BLaER1 treated with 17β-estradiol and CSF1 and Interleukin-3, amounts not matched to agents 10 nM and 100 nM (cell line): Measurements from ENCODE around the gene LRRIQ4.

Source experiments
- H3K27ac ChIP-seq, 11 experiments: shearing (Covaris generic); formaldehyde crosslinking; 2 replicates each; pipeline ENCODE4 v1.8.1; 2022
- H3K27me3 ChIP-seq, 11 experiments: shearing (Covaris generic); formaldehyde crosslinking; 2 replicates each; pipeline ENCODE4 v1.8.1; 2022
- H3K36me3 ChIP-seq, 11 experiments: shearing (Covaris generic); formaldehyde crosslinking; 2 replicates each; pipeline ENCODE4 v1.8.1; 2022
- H3K4me1 ChIP-seq, 10 experiments: shearing (Covaris generic); formaldehyde crosslinking; 2 replicates each; pipeline ENCODE4 v1.8.1; 2022
- H3K4me2 ChIP-seq, 11 experiments: shearing (Covaris generic); formaldehyde crosslinking; 2 replicates each; pipeline ENCODE4 v1.8.1; 2022
- H3K4me3 ChIP-seq, 10 experiments: shearing (Covaris generic); formaldehyde crosslinking; 2 replicates each; pipeline ENCODE4 v1.8.1; 2022
- H3K9ac ChIP-seq, 11 experiments: shearing (Covaris generic); formaldehyde crosslinking; 2 replicates each; pipeline ENCODE4 v1.8.1; 2022
- H3K9me3 ChIP-seq, 11 experiments: shearing (Covaris generic); formaldehyde crosslinking; replicated peaks in 1 of 11; 2 replicates each; pipeline ENCODE4 v1.8.1; 2022
- H4K20me1 ChIP-seq, 11 experiments: shearing (Covaris generic); formaldehyde crosslinking; 2 replicates each; pipeline ENCODE4 v1.8.1; 2022
- Cebpa-rat ChIP-seq, 11 experiments: shearing (Covaris generic); IDR thresholded peaks; 2 replicates each; pipeline ENCODE4 v1.8.1; 2022

LRRIQ4 gene

DNA sequence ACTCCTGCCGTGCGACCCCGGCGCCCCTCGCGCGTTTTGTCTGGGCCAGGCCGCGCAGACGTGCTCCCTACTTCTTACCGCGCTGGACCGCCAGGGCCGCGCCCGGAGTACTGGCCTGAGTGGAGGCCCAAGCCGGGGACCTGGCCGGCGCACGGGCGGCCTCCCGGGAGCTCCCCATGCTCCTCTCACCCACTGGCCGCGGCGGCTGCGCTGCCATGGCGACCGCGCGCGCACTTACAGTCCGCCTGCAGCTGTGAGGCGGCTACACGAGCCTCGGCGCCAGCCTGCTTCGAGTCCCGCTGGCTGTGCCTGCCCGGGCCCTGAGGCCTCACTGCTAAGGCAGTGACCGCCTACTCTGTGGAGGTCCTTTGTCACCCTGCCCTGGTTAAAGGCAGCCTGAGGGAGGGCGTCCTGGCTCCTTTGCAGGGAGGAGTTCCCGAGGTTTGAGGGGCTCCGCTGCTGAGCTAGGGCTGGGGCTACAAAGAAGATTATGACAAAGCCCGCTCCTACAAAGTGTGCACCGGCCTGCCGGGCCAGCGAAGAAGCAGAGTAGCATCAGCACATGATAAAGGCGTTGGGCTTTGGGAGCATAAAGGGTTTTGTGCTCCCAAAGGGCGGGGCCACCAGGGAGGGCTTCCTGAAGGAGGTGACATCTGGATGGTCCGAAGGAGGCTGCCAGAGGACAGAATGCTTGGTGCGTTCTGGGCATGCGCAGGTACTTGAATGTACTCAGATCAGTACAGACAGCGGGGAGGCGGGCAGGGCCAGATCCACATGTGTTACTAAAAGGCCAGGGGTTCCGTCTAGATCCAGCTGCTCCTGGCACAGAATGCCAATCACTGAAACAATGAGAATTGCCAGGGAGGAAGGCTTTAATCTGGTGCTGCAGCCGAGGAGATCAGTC lies at the start of gene LRRIQ4, which contains the start of gene LRRC34:
LRRIQ4 (plus strand) TSS at position 539 of the 904 bp plus-strand sequence. CDS start 9,052 bp downstream, outside the sequence.
LRRC34 (minus strand) TSS at position 573 of the 904 bp plus-strand sequence; CDS start at position 217, 356 bp downstream.
- Histone ChIP-seq H3K9ac (peak within 1 kb of the TSS; percentile 78 to 87 (median 85)), H3K4me3 (peak within 1 kb of the TSS; percentile 54 to 86 (median 82)), H4K20me1 (no peaks in the 10 kb centered on the region), H3K27ac (peak within 1 kb of the TSS; percentile 68 to 86 (median 83)), H3K9me3 (peaks cover 9 to 20% (median 14%) of the 10 kb centered on the region in 11 experiments), H3K27me3 (no peaks in the 10 kb centered on the region), H3K4me1 (peaks cover 29 to 37% (median 33%) of the 10 kb centered on the region in 10 experiments), H3K36me3 (peaks cover 0 to 5% (median 0%) of the 10 kb centered on the region in 11 experiments; a peak in 2 of 22 replicates), H3K4me2 (peak within 1 kb of the TSS; percentile 90 to 97 (median 95))
- no peak for TF ChIP-seq Cebpa-rat (IDR thresholded peaks at IDR 0.05)

DNA sequence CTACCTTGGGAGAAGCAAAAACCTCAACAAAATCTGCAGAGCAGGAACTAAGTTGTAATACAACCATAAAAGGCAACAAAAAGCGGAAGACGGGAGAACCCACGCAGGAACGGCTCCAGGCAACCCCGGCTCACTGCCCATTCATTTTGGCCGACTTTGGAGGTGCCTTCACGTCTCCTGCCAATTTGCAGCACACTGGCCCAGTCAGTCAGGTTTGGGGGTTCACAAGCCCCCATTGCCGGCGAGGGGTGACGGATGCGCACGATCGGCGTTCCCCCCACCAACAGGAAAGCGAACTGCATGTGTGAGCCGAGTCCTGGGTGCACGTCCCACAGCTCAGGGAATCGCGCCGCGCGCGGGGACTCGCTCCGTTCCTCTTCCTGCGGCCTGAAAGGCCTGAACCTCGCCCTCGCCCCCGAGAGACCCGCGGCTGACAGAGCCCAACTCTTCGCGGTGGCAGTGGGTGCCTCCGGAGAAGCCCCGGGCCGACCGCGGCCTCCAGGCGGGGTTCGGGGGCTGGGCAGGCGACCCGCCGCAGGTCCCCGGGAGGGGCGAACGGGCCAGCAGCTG lies 48.3 kb upstream of the LRRIQ4 start:
- Histone ChIP-seq H3K9me3 (peaks cover 0 to 23% (median 9%) of the 10 kb centered on the region in 11 experiments; a peak in 10 of 22 replicates), H3K36me3 (no peaks in the 10 kb centered on the region), H3K27me3 (peaks cover 0 to 29% (median 14%) of the 10 kb centered on the region in 11 experiments; a peak in 14 of 22 replicates), H3K9ac (peak overlapping the region; percentile 85 to 95 (median 91)), H4K20me1 (no peaks in the 10 kb centered on the region), H3K4me1 (peaks cover 3 to 25% (median 18%) of the 10 kb centered on the region in 10 experiments), H3K27ac (peak overlapping the region; percentile 85 to 98 (median 92)), H3K4me3 (peak overlapping the region; percentile 65 to 81 (median 74)), H3K4me2 (peak overlapping the region; percentile 81 to 95 (median 89))
- no peak for TF ChIP-seq Cebpa-rat (IDR thresholded peaks at IDR 0.05)

DNA sequence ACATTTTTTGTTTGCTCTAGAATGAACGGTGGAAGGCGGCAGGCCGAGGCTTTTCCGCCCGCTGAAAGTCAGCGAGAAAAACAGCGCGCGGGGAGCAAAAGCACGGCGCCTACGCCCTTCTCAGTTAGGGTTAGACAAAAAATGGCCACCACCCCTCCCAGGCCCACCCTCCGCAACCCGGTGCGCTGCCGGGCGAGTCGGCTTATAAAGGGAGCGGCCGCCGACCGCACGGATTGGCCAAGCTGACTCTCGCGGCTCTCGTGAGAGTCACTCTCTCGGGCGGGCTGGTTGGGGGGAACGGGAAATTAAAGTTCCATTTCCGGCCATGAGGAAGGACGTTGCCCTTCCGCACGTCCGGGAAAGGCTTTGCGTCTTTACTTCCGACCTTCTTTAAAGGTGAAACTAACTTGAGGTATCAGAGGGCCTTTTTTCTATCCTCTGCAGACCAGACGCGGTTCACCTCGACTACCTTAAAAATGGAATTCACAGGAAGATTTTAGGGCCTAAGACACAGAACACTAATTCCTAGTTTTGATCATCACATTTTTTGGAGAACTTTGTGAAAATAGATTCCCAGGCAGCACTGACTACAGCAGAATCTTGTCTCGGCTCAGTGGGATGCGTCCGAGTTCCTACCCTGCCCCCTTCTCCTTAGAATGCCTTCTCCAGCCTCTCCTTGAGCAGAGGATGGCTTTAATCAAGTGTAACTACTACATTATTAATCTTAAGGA lies 47.6 kb upstream of the LRRIQ4 start, which contains the start of gene TERC:
TERC (minus strand) TSS at position 179 of the 731 bp plus-strand sequence.
- peak within 1 kb of the TSS; percentile 85 to 98 (median 92) for H3K27ac ChIP-seq
- H3K4me1 ChIP-seq: peaks cover 0 to 26% (median 15%) of the 10 kb centered on the region in 10 experiments; a peak in 13 of 20 replicates
- no peaks in the 10 kb centered on the region for H3K36me3 ChIP-seq
- H3K9ac ChIP-seq: peak within 1 kb of the TSS; percentile 85 to 95 (median 91)
- H4K20me1 ChIP-seq: no peaks in the 10 kb centered on the region
- peaks cover 0 to 22% (median 9%) of the 10 kb centered on the region in 11 experiments; a peak in 10 of 22 replicates for H3K9me3 ChIP-seq
- peak within 1 kb of the TSS; percentile 65 to 81 (median 74) for H3K4me3 ChIP-seq
- peaks cover 0 to 34% (median 15%) of the 10 kb centered on the region in 11 experiments; a peak in 14 of 22 replicates for H3K27me3 ChIP-seq
- H3K4me2 ChIP-seq: peak within 1 kb of the TSS; percentile 81 to 95 (median 89)
- TF ChIP-seq Cebpa-rat (IDR thresholded peaks at IDR 0.05): no peak

DNA sequence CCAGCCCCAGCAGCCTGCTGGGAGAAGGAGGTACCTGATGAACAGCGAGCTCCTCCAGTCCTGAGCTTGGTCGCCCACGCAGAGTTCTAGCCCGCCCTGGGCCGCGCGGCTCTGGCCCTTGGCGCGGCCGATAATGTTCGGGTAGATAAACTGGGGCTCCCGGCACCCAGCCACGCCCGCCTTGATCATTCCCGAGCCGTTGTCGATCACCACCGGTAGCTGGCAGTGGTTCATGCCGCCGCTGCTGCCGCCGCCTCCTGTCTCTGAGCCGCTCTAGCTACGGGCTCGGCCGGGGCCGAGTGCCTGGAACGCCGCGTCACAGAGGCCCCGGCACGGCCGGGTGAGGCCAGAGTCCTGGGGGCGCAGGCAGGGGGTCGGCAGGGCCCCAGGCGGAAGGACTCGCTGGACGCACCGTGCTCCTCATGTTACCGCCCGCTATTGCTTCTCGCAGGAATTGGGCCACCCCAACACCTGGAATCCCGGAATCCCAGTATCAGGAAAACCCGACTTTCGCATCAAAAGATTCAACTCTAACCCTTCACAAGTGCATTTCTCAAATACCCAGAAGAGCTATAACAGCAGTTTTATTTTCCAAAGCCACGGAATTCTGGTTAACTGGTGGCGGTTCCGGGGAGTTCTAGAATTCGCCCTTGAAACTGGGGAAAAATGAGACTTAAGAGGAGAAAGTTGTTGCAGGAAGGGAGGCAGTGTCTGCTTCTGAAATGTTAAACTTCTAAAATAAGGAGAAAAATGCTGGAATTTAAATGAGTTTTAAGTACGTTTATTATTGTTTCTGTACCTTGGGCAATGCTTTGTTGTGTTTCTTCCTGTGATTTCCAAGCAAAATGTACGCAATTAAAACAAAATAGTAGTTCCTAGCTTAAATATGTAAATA lies 43.1 kb upstream of the LRRIQ4 start, which contains the start of gene ACTRT3:
ACTRT3 (minus strand) TSS at position 275 of the 895 bp plus-strand sequence; CDS start at position 234, 41 bp downstream.
- Histone ChIP-seq H3K9me3 (peaks cover 0 to 11% (median 5%) of the 10 kb centered on the region in 11 experiments; a peak in 6 of 22 replicates), H3K27me3 (peaks cover 0 to 28% (median 13%) of the 10 kb centered on the region in 11 experiments; a peak in 14 of 22 replicates), H3K4me1 (peaks cover 7 to 19% (median 9%) of the 10 kb centered on the region in 10 experiments), H3K9ac (peak within 1 kb of the TSS; percentile 68 to 88 (median 79)), H3K36me3 (peaks cover under 1 to 5% (median 4%) of the 10 kb centered on the region in 11 experiments; a peak in 15 of 22 replicates), H3K27ac (peak within 1 kb of the TSS; percentile 40 to 77 (median 68); a peak in 21 of 22 replicates), H3K4me3 (peak within 1 kb of the TSS; percentile 60 to 76 (median 68)), H4K20me1 (peaks cover 0 to 10% (median 9%) of the 10 kb centered on the region in 11 experiments; a peak in 13 of 22 replicates), H3K4me2 (peak within 1 kb of the TSS; percentile 81 to 98 (median 93))
- no peak for TF ChIP-seq Cebpa-rat (IDR thresholded peaks at IDR 0.05)

DNA sequence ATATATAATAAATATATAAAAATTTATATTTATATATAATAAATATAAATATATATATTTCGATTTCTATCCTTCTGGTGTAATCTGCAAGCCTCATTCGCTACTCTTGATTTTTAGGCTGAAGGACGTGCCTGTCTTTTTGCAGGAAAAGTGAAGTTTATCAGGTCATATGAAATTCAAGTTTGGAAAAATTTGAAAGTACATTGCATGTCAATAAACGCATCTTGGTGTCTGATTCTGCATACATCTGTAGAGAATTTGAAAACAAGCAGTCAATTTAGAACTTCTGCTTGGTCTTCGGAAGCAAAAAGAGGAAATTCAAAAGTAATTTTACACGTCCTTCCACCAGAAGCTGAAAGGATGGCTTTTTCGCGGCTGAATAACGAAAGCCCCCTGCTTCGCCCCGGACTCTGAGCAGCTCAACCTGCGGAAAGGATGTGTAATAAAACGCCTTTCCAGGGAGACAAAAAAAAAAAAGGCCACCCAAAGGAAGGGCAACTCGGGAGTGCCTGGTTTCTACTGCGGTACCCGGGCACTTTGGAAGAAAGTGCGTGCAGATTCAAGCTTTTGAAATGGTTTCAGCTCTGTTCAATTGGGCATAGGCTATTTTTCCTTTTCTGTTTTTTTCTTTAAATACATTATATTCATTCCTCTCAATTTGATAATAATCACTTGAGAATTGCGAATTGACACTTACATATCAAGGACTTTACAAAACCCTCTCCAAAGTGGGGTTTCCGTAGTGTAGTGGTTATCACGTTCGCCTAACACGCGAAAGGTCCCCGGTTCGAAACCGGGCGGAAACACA lies 41.0 kb upstream of the LRRIQ4 start:
- Histone ChIP-seq H3K4me3 (peak overlapping the region; percentile 65 to 94 (median 83)), H4K20me1 (peaks cover 0 to 32% (median 19%) of the 10 kb centered on the region in 11 experiments; a peak in 16 of 22 replicates), H3K9ac (peak overlapping the region; percentile 88 to 96 (median 93)), H3K4me2 (peak overlapping the region; percentile 43 to 97 (median 86)), H3K27me3 (peaks cover 0 to 7% (median 3%) of the 10 kb centered on the region in 11 experiments; a peak in 7 of 22 replicates), H3K4me1 (peaks cover 20 to 27% (median 26%) of the 10 kb centered on the region in 10 experiments), H3K36me3 (peaks cover 22 to 27% (median 24%) of the 10 kb centered on the region in 11 experiments; a peak in 21 of 22 replicates), H3K9me3 (no peaks in the 10 kb centered on the region), H3K27ac (peak overlapping the region; percentile 89 to 97 (median 94); a peak in 21 of 22 replicates)
- TF ChIP-seq Cebpa-rat (IDR thresholded peaks at IDR 0.05): no peak

DNA sequence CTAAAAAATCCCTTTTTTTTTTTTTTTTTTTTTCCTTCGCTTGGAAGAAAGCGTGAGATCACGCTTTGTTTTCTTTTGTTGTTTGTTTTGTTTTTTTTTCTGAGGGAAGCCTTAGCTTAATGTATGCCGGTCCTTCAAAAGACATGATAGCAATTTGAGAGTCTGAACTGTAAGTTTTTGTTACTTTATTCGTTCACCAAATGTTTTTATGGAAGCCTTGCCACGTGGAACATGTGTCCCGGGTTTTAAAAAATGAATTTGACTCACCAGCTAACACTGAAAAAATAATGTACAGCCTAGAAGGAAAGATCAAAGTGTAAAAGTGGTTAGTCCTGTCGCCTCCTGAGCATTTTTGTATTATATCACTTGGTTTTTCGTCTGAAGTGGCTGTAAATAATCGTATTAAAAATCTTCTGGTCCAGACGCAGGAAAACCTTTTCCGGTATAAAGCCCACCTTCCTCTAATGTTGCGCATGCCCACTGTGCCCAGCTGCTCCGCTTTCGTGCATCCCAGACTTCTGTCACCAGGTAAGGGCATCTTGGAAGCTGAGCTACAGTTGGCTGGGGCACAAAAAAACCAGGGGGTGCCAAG lies 40.3 kb upstream of the LRRIQ4 start:
- Histone ChIP-seq H3K27ac (peak overlapping the region; percentile 89 to 97 (median 94); a peak in 21 of 22 replicates), H3K4me1 (peaks cover 20 to 27% (median 26%) of the 10 kb centered on the region in 10 experiments), H3K4me2 (peak overlapping the region; percentile 65 to 97 (median 86)), H4K20me1 (peaks cover 0 to 38% (median 19%) of the 10 kb centered on the region in 11 experiments; a peak in 16 of 22 replicates), H3K4me3 (peak overlapping the region; percentile 65 to 94 (median 83)), H3K36me3 (peaks cover 29 to 34% (median 31%) of the 10 kb centered on the region in 11 experiments), H3K9me3 (no peaks in the 10 kb centered on the region), H3K9ac (peak overlapping the region; percentile 88 to 96 (median 93)), H3K27me3 (peaks cover 0 to 7% (median 3%) of the 10 kb centered on the region in 11 experiments; a peak in 7 of 22 replicates)
- TF ChIP-seq Cebpa-rat (IDR thresholded peaks at IDR 0.05): no peak
